Uterus (tissue), 2 donors: ENCODE data around the gene DMTF1.
"Not testable (repeated sequence)": the region's sequence is repeated elsewhere in the genome, so short reads cannot be mapped to it uniquely, and the experiment has no call there.

Source experiments
- CTCF ChIP-seq, 4 experiments: fragments of 200-600 bp in 2 of 4; fragments of 450-650 bp in 2 of 4; sonication (generic) in 2 of 4; IDR thresholded peaks; one replicate each; pipeline ENCODE4 v1.5.1; 2016 to 2019; ENCODE audit warnings: antibody characterized with exemption in 4 of 4, mild to moderate bottlenecking in 2 of 4, moderate library complexity in 1 of 4
- POLR2A ChIP-seq, 2 donors: fragments of 450-650 bp; IDR thresholded peaks; one replicate each; pipeline ENCODE4 v1.6.1; 2016; ENCODE audit warnings: antibody characterized with exemption in 2 of 2, mild to moderate bottlenecking in 1 of 2, moderate library complexity in 1 of 2

- not testable (repeated sequence) for TF ChIP-seq CTCF, POLR2A (IDR thresholded peaks at IDR 0.05)
Measured at GRCh38 chr7:87238464-87239051, 86.3 kb downstream of the DMTF1 start.
